SK-N-SH (cell line): Measurements from ENCODE around the gene PEX7. TPM values are rescaled to one million over a fixed set of nuclear protein-coding genes. Genes with fewer than 3 reads are reported as not detected.
"Not testable (repeated sequence)": the region's sequence is repeated elsewhere in the genome, so short reads cannot be mapped to it uniquely, and the experiment has no call there.

Experiments
- CTCF ChIA-PET: fragments of 300-600, 350-600 bp; formaldehyde crosslinking; extraction: SDS; loops from one replicate; lab custom pipeline; 2021; lab: Yijun Ruan, JAX
- POLR2A ChIA-PET: fragments of 350-600 bp; sonication (Branson Sonifier 250); formaldehyde crosslinking; extraction: SDS; loops from one replicate; lab custom pipeline; 2020; ENCODE audit warnings: antibody characterized with exemption, inconsistent platforms; lab: Yijun Ruan, JAX
- DNase-seq: peaks from one replicate; pipeline ENCODE4 v3.0.0; 2012
- H2AFZ ChIP-seq: fragments of 200-600 bp; sonication (generic); 2 replicates; pipeline ENCODE4 v1.8.1; 2016; ENCODE audit warnings: antibody characterized with exemption, mild to moderate bottlenecking, low read depth
- H3F3A ChIP-seq: fragments of 200-600 bp; sonication (generic); replicated peaks from 2 replicates; pipeline ENCODE3; 2016; ENCODE audit warnings: antibody characterized with exemption, mild to moderate bottlenecking; ENCODE audit not compliant: insufficient read depth
- H3K27ac ChIP-seq, 2 experiments: fragments of 200-500 bp in 1 of 2; fragments of 200-600 bp in 1 of 2; sonication (Bioruptor generic) in 1 of 2; sonication (generic), shearing (Covaris generic) in 1 of 2; 2 replicates each; pipeline versions ENCODE4 v1.5.1 to v1.6.1; 2014 to 2016; ENCODE audit warnings: low read depth in 2 of 2, inconsistent platforms in 1 of 2, low read length in 1 of 2, mild to moderate bottlenecking in 1 of 2, mixed read lengths in 1 of 2
- H3K27me3 ChIP-seq: fragments of 200-600 bp; sonication (generic), shearing (Covaris generic); 2 replicates; pipeline ENCODE4 v1.6.1; 2016; ENCODE audit warnings: mixed run types; ENCODE audit not compliant: insufficient read depth
- H3K36me3 ChIP-seq, 2 experiments: fragments of 200-500 bp in 1 of 2; fragments of 200-600 bp in 1 of 2; sonication (Bioruptor generic) in 1 of 2; sonication (generic) in 1 of 2; replicated peaks in 1 of 2; 2 replicates each; pipeline versions ENCODE3 to v1.5.1; 2014 to 2016; ENCODE audit warnings: low read length in 1 of 2, mild to moderate bottlenecking in 1 of 2; ENCODE audit not compliant: insufficient read depth in 2 of 2, control insufficient read depth in 1 of 2
- H3K4me1 ChIP-seq, 2 experiments: fragments of 200-500 bp in 1 of 2; fragments of 200-600 bp in 1 of 2; sonication (Bioruptor generic) in 1 of 2; sonication (generic), shearing (Covaris generic) in 1 of 2; 2 replicates each; pipeline versions ENCODE4 v1.5.1 to v1.6.1; 2014 to 2016; ENCODE audit warnings: low read depth in 1 of 2, low read length in 1 of 2, mixed run types in 1 of 2; ENCODE audit not compliant: insufficient read depth in 2 of 2, control insufficient read depth in 1 of 2
- H3K4me2 ChIP-seq: fragments of 200-600 bp; sonication (generic), shearing (Covaris generic); 2 replicates; pipeline ENCODE4 v1.6.1; 2017; ENCODE audit warnings: mixed run types
- H3K4me3 ChIP-seq, 2 experiments: fragments of 200-500 bp in 1 of 2; fragments of 200-600 bp in 1 of 2; sonication (Bioruptor generic) in 1 of 2; sonication (generic), shearing (Covaris generic) in 1 of 2; 2 replicates each; pipeline versions ENCODE4 v1.5.1 to v1.8.1; 2014 to 2016; ENCODE audit warnings: low read depth in 2 of 2, inconsistent platforms in 1 of 2, low read length in 1 of 2, mild to moderate bottlenecking in 1 of 2, mixed read lengths in 1 of 2, moderate library complexity in 1 of 2
- H3K79me2 ChIP-seq: fragments of 200-600 bp; sonication (generic); 2 replicates; pipeline ENCODE4 v1.8.1; 2017; ENCODE audit warnings: mild to moderate bottlenecking; ENCODE audit not compliant: insufficient read depth
- H3K9ac ChIP-seq: fragments of 200-600 bp; sonication (generic); 2 replicates; pipeline ENCODE4 v1.6.1; 2017; ENCODE audit warnings: mixed run types
- H3K9me2 ChIP-seq: fragments of 200-600 bp; sonication (generic); 2 replicates; pipeline ENCODE4 v1.6.1; 2017; ENCODE audit warnings: mixed run types
- H3K9me3 ChIP-seq: fragments of 200-600 bp; sonication (generic); 2 replicates; pipeline ENCODE4 v1.6.1; 2017; ENCODE audit warnings: mixed run types, mild to moderate bottlenecking, moderate library complexity
- H4K20me1 ChIP-seq: fragments of 200-600 bp; sonication (generic); 2 replicates; pipeline ENCODE4 v1.6.1; 2017; ENCODE audit warnings: mild to moderate bottlenecking, mixed run types; ENCODE audit not compliant: insufficient read depth
- EZH2phosphoT487 ChIP-seq: fragments of 200-600 bp; sonication (generic); IDR thresholded peaks from 2 replicates; pipeline ENCODE4 v1.6.1; 2017; ENCODE audit warnings: low read depth, mixed run types, mild to moderate bottlenecking, antibody characterized with exemption, moderate library complexity, borderline replicate concordance
- FOSL2 ChIP-seq: IDR thresholded peaks from 2 replicates; pipeline ENCODE4 v1.4.0; 2012; ENCODE audit warnings: low read depth, mild to moderate bottlenecking, moderate library complexity, borderline replicate concordance
- FOXJ3 ChIP-seq: sonication (generic); formaldehyde crosslinking; IDR thresholded peaks from 2 replicates; pipeline ENCODE4 v1.5.1; 2020; ENCODE audit warnings: mild to moderate bottlenecking, missing genetic modification reagents
- GATA2 ChIP-seq: sonication (generic); formaldehyde crosslinking; IDR thresholded peaks from 2 replicates; pipeline ENCODE4 v1.5.0; 2020; ENCODE audit warnings: mild to moderate bottlenecking, missing genetic modification reagents
- JUND ChIP-seq: IDR thresholded peaks from 2 replicates; pipeline ENCODE4 v1.4.0; 2012
- NFIC ChIP-seq: IDR thresholded peaks from 2 replicates; pipeline ENCODE4 v1.4.0; 2012; ENCODE audit warnings: borderline replicate concordance
- RCOR1 ChIP-seq: fragments of 150-350 bp; IDR thresholded peaks from 2 replicates; pipeline ENCODE4 v1.6.1; 2017; ENCODE audit warnings: antibody characterized with exemption, low read length
- RXRA ChIP-seq: IDR thresholded peaks from 2 replicates; pipeline ENCODE4 v1.4.0; 2012; ENCODE audit warnings: low read depth, mild to moderate bottlenecking, borderline replicate concordance
- SIN3A ChIP-seq: IDR thresholded peaks from 2 replicates; pipeline ENCODE4 v1.6.1; 2012; ENCODE audit warnings: low read depth, mild to moderate bottlenecking, low read length, moderate library complexity, borderline replicate concordance
- TCF12 ChIP-seq: IDR thresholded peaks from 2 replicates; pipeline ENCODE4 v1.4.0; 2012
- YY1 ChIP-seq: IDR thresholded peaks from 2 replicates; pipeline ENCODE4 v1.4.0; 2012; ENCODE audit warnings: low read depth, mild to moderate bottlenecking
- whole genome bisulfite sequencing: methylation state at CpG from one replicate; pipeline ENCODE4 v1.1.6; 2017; ENCODE audit warnings: low lambda C conversion rate; 5-methylcytosine and 5-hydroxymethylcytosine counted together
- polyA plus RNA-seq, 3 experiments: library from polyadenylated mRNA; depleted of rRNA; stranded (reverse); fragments of >200 nt; gene quantifications; 2 replicates each; pipeline ENCODE4 v1.2.3, GENCODE V29; 2012
- TF ChIP-seq, protein P1 (sequence below): fragments of 200-600 bp; sonication (generic); IDR thresholded peaks from 2 replicates; pipeline ENCODE4 v1.6.1; 2017; ENCODE audit warnings: antibody characterized with exemption, mild to moderate bottlenecking, moderate library complexity
- TF ChIP-seq, protein P2 (sequence below): IDR thresholded peaks from 2 replicates; pipeline ENCODE4; 2012
- TF ChIP-seq, protein P3 (sequence below): IDR thresholded peaks from 2 replicates; pipeline ENCODE4 v1.4.0; 2012; ENCODE audit warnings: low read depth, borderline replicate concordance
- TF ChIP-seq, protein P4 (sequence below): fragments of 150-350 bp; IDR thresholded peaks from 2 replicates; pipeline ENCODE4 v1.6.1; 2017; ENCODE audit warnings: antibody characterized with exemption, low read length, low read depth, borderline replicate concordance
- TF ChIP-seq, protein P5 (sequence below): fragments of 150-350 bp; IDR thresholded peaks from 2 replicates; pipeline ENCODE4 v1.6.1; 2016; ENCODE audit warnings: mild to moderate bottlenecking, low read depth, low read length
- TF ChIP-seq, protein P6 (sequence below): IDR thresholded peaks from 2 replicates; pipeline ENCODE4 v1.4.0; 2012; ENCODE audit warnings: low read depth

Gene PEX7
- polyA plus RNA-seq, 1 of the 3 experiments (the other 2 are of a cell fraction), result 10.8 TPM

DNA sequence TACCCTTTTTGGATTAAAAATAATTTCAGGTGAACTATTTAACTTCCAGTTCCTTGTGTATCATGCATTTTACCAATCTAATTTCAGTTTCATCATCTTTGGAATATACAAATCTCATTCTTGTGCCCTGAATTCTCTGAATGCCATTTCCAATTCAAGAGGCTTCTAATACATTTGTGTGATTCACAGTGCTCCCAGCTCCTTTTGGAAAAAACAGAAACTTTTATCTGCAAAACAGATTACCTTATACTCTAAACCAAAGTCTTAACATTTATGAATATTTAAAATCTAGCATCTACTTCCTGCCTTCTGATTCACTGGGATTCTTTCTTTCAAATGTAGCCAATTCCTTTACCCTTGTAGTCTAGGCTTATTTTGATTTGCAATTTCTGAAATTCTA, 11.1 kb upstream of the PEX7 start:
- POLR2A ChIA-PET, result no interaction called here
- Histone ChIP-seq H3K9me2 (no peaks in the 10 kb centered on the region), H3K9me3 (no peaks in the 10 kb centered on the region), H3K4me3 (no peak overlapping the region), H3K27me3 (no peaks in the 10 kb centered on the region), H3K36me3 (no peaks in the 10 kb centered on the region), H2AFZ (peak overlapping the region; percentile 65; the same call in 1 of the 2 replicates), H3K27ac (0 out of 4 replicates have a peak overlapping the region, but pooled peaks of 1 of the 2 experiments have one; percentile 24), H4K20me1 (no peaks in the 10 kb centered on the region), H3K4me1 (no peaks in the 10 kb centered on the region), H3F3A (peaks cover 7% of the 10 kb centered on the region), H3K9ac (no peak overlapping the region), H3K4me2 (no peak overlapping the region), H3K79me2 (no peaks in the 10 kb centered on the region)
- no peak for DNase-seq
- TF ChIP-seq, protein P1, sequence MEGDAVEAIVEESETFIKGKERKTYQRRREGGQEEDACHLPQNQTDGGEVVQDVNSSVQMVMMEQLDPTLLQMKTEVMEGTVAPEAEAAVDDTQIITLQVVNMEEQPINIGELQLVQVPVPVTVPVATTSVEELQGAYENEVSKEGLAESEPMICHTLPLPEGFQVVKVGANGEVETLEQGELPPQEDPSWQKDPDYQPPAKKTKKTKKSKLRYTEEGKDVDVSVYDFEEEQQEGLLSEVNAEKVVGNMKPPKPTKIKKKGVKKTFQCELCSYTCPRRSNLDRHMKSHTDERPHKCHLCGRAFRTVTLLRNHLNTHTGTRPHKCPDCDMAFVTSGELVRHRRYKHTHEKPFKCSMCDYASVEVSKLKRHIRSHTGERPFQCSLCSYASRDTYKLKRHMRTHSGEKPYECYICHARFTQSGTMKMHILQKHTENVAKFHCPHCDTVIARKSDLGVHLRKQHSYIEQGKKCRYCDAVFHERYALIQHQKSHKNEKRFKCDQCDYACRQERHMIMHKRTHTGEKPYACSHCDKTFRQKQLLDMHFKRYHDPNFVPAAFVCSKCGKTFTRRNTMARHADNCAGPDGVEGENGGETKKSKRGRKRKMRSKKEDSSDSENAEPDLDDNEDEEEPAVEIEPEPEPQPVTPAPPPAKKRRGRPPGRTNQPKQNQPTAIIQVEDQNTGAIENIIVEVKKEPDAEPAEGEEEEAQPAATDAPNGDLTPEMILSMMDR, result no peak
- TF ChIP-seq RXRA (no peak), FOXJ3 (CRISPR knock-in tag) (no peak), EZH2phosphoT487 (no peak), NFIC (no peak), JUND (no peak), RCOR1 (no peak)
- CTCF ChIA-PET, result interaction anchor here (0.6 to 1.1 kb wide), 5 partner anchors 12 to 167 kb away, joined by 3 to 4 read pairs (median 3); partner anchors contain the start of genes MAP3K5 and PEX7

DNA sequence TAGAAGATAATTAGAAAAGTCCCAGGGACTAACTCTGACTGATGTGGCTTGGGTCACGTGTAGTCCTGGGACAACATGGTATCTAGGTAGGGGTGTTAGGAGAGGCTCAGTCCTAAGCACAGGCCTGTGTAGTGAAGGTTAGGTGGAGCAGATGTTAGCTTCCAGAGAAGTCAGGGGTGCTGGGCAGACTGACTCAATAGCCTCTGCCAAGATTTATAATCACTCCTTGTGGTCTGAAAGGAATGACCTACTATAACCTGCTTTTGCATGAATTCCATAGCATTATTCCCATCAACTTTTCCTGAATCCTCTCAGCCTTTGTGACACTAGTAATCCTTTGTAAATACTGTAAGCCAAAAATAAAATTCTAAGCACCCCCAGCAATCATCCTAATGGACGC, 10.2 kb upstream of the PEX7 start:
- POLR2A ChIA-PET, result no interaction called here
- H3F3A ChIP-seq, result peaks cover 7% of the 10 kb centered on the region
- H3K9me3 ChIP-seq, result no peaks in the 10 kb centered on the region
- H3K27ac ChIP-seq, result no peak overlapping the region
- H3K9ac ChIP-seq, result no peak overlapping the region
- H3K9me2 ChIP-seq, result no peaks in the 10 kb centered on the region
- no peaks in the 10 kb centered on the region for H4K20me1 ChIP-seq
- H3K4me2 ChIP-seq, result no peak overlapping the region
- TF ChIP-seq, protein P2, sequence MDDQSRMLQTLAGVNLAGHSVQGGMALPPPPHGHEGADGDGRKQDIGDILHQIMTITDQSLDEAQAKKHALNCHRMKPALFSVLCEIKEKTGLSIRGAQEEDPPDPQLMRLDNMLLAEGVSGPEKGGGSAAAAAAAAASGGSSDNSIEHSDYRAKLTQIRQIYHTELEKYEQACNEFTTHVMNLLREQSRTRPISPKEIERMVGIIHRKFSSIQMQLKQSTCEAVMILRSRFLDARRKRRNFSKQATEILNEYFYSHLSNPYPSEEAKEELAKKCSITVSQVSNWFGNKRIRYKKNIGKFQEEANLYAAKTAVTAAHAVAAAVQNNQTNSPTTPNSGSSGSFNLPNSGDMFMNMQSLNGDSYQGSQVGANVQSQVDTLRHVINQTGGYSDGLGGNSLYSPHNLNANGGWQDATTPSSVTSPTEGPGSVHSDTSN, result no peak
- TF ChIP-seq, protein P3, sequence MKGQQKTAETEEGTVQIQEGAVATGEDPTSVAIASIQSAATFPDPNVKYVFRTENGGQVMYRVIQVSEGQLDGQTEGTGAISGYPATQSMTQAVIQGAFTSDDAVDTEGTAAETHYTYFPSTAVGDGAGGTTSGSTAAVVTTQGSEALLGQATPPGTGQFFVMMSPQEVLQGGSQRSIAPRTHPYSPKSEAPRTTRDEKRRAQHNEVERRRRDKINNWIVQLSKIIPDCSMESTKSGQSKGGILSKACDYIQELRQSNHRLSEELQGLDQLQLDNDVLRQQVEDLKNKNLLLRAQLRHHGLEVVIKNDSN, result no peak
- TF ChIP-seq TCF12 (no peak), FOXJ3 (CRISPR knock-in tag) (no peak), YY1 (no peak), FOSL2 (no peak), GATA2 (CRISPR knock-in tag) (no peak), SIN3A (no peak)
- TF ChIP-seq, protein P4, sequence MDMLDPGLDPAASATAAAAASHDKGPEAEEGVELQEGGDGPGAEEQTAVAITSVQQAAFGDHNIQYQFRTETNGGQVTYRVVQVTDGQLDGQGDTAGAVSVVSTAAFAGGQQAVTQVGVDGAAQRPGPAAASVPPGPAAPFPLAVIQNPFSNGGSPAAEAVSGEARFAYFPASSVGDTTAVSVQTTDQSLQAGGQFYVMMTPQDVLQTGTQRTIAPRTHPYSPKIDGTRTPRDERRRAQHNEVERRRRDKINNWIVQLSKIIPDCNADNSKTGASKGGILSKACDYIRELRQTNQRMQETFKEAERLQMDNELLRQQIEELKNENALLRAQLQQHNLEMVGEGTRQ, result no peak
- TF ChIP-seq, protein P5, sequence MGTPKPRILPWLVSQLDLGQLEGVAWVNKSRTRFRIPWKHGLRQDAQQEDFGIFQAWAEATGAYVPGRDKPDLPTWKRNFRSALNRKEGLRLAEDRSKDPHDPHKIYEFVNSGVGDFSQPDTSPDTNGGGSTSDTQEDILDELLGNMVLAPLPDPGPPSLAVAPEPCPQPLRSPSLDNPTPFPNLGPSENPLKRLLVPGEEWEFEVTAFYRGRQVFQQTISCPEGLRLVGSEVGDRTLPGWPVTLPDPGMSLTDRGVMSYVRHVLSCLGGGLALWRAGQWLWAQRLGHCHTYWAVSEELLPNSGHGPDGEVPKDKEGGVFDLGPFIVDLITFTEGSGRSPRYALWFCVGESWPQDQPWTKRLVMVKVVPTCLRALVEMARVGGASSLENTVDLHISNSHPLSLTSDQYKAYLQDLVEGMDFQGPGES, result no peak
- TF ChIP-seq, protein P6, sequence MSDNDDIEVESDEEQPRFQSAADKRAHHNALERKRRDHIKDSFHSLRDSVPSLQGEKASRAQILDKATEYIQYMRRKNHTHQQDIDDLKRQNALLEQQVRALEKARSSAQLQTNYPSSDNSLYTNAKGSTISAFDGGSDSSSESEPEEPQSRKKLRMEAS, result no peak
- H3K4me3 ChIP-seq, result no peak overlapping the region
- CTCF ChIA-PET, result interaction anchor here (1.0 to 1.1 kb wide), 3 partner anchors 10 to 168 kb away, joined by 3 read pairs; partner anchors contain the start of genes MAP3K5 and PEX7
- DNase-seq, result no peak
- no peaks in the 10 kb centered on the region for H3K36me3 ChIP-seq
- no peaks in the 10 kb centered on the region for H3K27me3 ChIP-seq
- WGBS, result 90% methylated on average over 2 of the region's 2 CpGs
- H3K4me1 ChIP-seq, result no peaks in the 10 kb centered on the region
- no peak overlapping the region for H2AFZ ChIP-seq
- no peaks in the 10 kb centered on the region for H3K79me2 ChIP-seq

DNA sequence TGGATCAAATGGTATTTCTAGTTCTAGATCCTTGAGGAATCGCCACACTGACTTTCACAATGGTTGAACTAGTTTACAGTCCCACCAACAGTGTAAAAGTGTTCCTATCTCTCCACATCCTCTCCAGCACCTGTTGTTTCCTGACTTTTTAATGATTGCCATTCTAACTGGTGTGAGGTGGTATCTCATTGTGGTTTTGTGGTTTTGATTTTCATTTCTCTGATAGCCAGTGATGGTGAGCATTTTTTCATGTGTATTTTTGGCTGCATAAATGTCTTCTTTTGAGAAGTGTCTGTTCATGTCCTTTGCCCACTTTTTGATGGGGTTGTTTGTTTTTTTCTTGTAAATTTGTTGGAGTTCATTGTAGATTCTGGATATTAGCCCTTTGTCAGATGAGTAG, 6.8 kb upstream of the PEX7 start:
- POLR2A ChIA-PET, H3K4me2 ChIP-seq, H3K4me3 ChIP-seq, H3K27me3 ChIP-seq, H3K36me3 ChIP-seq, H4K20me1 ChIP-seq, H3K27ac ChIP-seq, H3K9me2 ChIP-seq, H3F3A ChIP-seq, H3K9ac ChIP-seq, H3K4me1 ChIP-seq, CTCF ChIA-PET, H3K9me3 ChIP-seq, DNase-seq, H3K79me2 ChIP-seq, H2AFZ ChIP-seq: not testable (repeated sequence)
- WGBS, result 44% methylated on average over 1 of the region's 1 CpG
